K562 (cell line): ENCODE measurements around the gene ZNF691. TPM values are rescaled to one million over a fixed set of nuclear protein-coding genes. Genes with fewer than 3 reads are reported as not detected.
A peak's percentile ranks its signal among the peaks of the same experiment; 100 is the strongest.

Experiments
- ATAC-seq: fragments of 200-7000 bp; cut with Tn5 transposase; 3 replicates; pipeline ENCODE4 v1.9.1; 2020; ENCODE audit warnings: moderate library complexity
- BruUV-seq: library from RNA; stranded (reverse); fragments of 400-500 nt; replicated peaks from 2 replicates; lab custom pipeline; 2021; lab: Mats Ljungman, UMichigan
- CTCF ChIA-PET: fragments of 300-600 bp; formaldehyde crosslinking; extraction: SDS; loops from one replicate; lab custom pipeline; 2021; ENCODE audit warnings: low intra/inter-chr PET ratio; lab: Yijun Ruan, JAX
- POLR2A ChIA-PET: fragments of 300-600, 350-650 bp; sonication (Branson Sonifier 250); formaldehyde crosslinking; extraction: SDS; loops from one replicate; lab custom pipeline; 2021; ENCODE audit warnings: antibody characterized with exemption, inconsistent platforms; lab: Yijun Ruan, JAX
- DNase-seq, 4 experiments: peaks; one replicate each; pipeline versions ENCODE4 v3.0.0 to v3.0.0-alpha.2; 2011 to 2018; ENCODE audit warnings: low spot score in 3 of 4, mixed read lengths in 3 of 4; ENCODE audit errors: extremely low read depth in 1 of 4
- FAIRE-seq: peaks from 2 replicates; lab custom pipeline; 2011; peaks lifted over from hg19 to GRCh38; lab: Jason Lieb, UNC
- H2AFZ ChIP-seq: 2 replicates; pipeline ENCODE4 v1.6.0; 2011; ENCODE audit warnings: low read depth, low read length, control low read depth, inconsistent platforms
- H3K27ac ChIP-seq: fragments of 200-600 bp; 3 replicates; pipeline ENCODE4 v1.8.0; 2011; ENCODE audit warnings: low read depth, mild to moderate bottlenecking, control low read depth, inconsistent platforms, low read length, moderate library complexity, mixed read lengths; ENCODE audit errors: extremely low read depth
- H3K27me3 ChIP-seq, 2 experiments: fragments of 300-600 bp in 1 of 2; 2 replicates in 1 of 2; 3 replicates in 1 of 2; pipeline versions ENCODE4 v1.6.0 to v1.8.0; 2011; ENCODE audit warnings: inconsistent platforms in 2 of 2, low read length in 2 of 2, mild to moderate bottlenecking in 1 of 2, mixed read lengths in 1 of 2, moderate library complexity in 1 of 2; ENCODE audit not compliant: control insufficient read depth in 2 of 2, insufficient read depth in 2 of 2
- H3K36me3 ChIP-seq: fragments of 300-600 bp; 3 replicates; pipeline ENCODE4 v1.8.0; 2011; ENCODE audit warnings: mild to moderate bottlenecking, low read length, inconsistent platforms; ENCODE audit not compliant: control insufficient read depth, insufficient read depth
- H3K4me1 ChIP-seq, 2 experiments: fragments of 200-600 bp in 1 of 2; replicated peaks in 1 of 2; 2 replicates in 1 of 2; 3 replicates in 1 of 2; pipeline versions ENCODE4 v1.5.1 to v1.8.0; 2011; ENCODE audit warnings: inconsistent platforms in 2 of 2, low read length in 2 of 2, mild to moderate bottlenecking in 1 of 2, mixed read lengths in 1 of 2, moderate library complexity in 1 of 2; ENCODE audit not compliant: control insufficient read depth in 2 of 2, insufficient read depth in 2 of 2
- H3K4me2 ChIP-seq: 2 replicates; pipeline ENCODE4 v1.6.1; 2011; ENCODE audit warnings: low read length, control low read depth, inconsistent platforms, mixed read lengths; ENCODE audit not compliant: insufficient read depth
- H3K4me3 ChIP-seq: fragments of 200-600 bp; sonication (generic), shearing (Covaris generic); 2 replicates; pipeline ENCODE4 v1.5.1; 2016; ENCODE audit warnings: control low read depth, inconsistent platforms
- H3K79me2 ChIP-seq: fragments of 200-600 bp; 3 replicates; pipeline ENCODE4 v1.8.0; 2011; ENCODE audit warnings: low read length, inconsistent platforms; ENCODE audit not compliant: control insufficient read depth, insufficient read depth
- H3K9ac ChIP-seq, 2 experiments: 2 replicates each; pipeline versions ENCODE4 v1.6.0 to v1.6.1; 2011; ENCODE audit warnings: low read depth in 2 of 2, low read length in 2 of 2, control low read depth in 1 of 2, inconsistent platforms in 1 of 2, mild to moderate bottlenecking in 1 of 2, mixed read lengths in 1 of 2; ENCODE audit not compliant: insufficient read depth in 1 of 2
- H3K9me1 ChIP-seq: one replicate; pipeline ENCODE4 v1.6.0; 2011; ENCODE audit warnings: inconsistent platforms, mild to moderate bottlenecking, low read length, moderate library complexity; ENCODE audit not compliant: control insufficient read depth, insufficient read depth
- H3K9me3 ChIP-seq: replicated peaks from 2 replicates; pipeline ENCODE4 v1.5.1; 2011; ENCODE audit warnings: low read depth, low read length, inconsistent platforms; ENCODE audit not compliant: control insufficient read depth, insufficient read depth
- H4K20me1 ChIP-seq: replicated peaks from 2 replicates; pipeline ENCODE4 v1.6.1; 2011; ENCODE audit warnings: low read length, inconsistent platforms, mixed read lengths; ENCODE audit not compliant: control insufficient read depth, insufficient read depth
- SPI1 ChIP-seq: IDR thresholded peaks from 2 replicates; pipeline ENCODE4 v1.6.1; 2011; ENCODE audit warnings: low read depth, low read length, control low read depth, borderline replicate concordance
- WGBS: fragments of 100-300 bp; shearing (Covaris generic); methylation state at CpG from one replicate; pipeline ENCODE4 v1.1.6; 2016; ENCODE audit warnings: low coverage, mixed read lengths; ENCODE audit not compliant: insufficient coverage; ENCODE audit errors: missing lambda C conversion rate; 5-methylcytosine and 5-hydroxymethylcytosine counted together
- in situ Hi-C: fragments of 300-500 bp; cut with MboI; formaldehyde crosslinking; loops from 4 replicates; pipeline ENCODE4 v1.15.0; 2018; ENCODE audit warnings: inconsistent platforms, mixed read lengths
- intact Hi-C: fragments of 100-400 bp; cut with micrococcal nuclease; formaldehyde crosslinking; loops from 2 replicates; pipeline ENCODE4 v1.14.2; 2022
- polyA plus RNA-seq, 8 experiments: library from polyadenylated mRNA; depleted of rRNA in 4 of 8; stranded (reverse) in 5 of 8; unstranded in 3 of 8; fragments of >200 nt; fragmentation: Nextera tagmentation in 2 of 8; fragmentation: Illumina TruSeq in 1 of 8; extraction: Ambion mirVana in 2 of 8; extraction: Trizol in 1 of 8; gene quantifications; 2 replicates each; pipeline versions ENCODE4 v1.2.1 to v1.2.3, GENCODE V29; 2011 to 2014; ENCODE audit warnings: inconsistent platforms in 1 of 8, missing spikeins in 1 of 8
- total RNA-seq, 7 experiments: library from RNA; depleted of rRNA in 6 of 7; stranded (reverse); fragments of >200 nt in 6 of 7; fragmentation: Illumina TruSeq in 2 of 7; extraction: Trizol in 2 of 7; gene quantifications; 2 replicates each; pipeline versions ENCODE4 v1.2.1 to v1.2.3, GENCODE V29; 2011 to 2021; ENCODE audit warnings: low replicate concordance in 1 of 7
- TF ChIP-seq, protein P1 (sequence below), 2 experiments: fragments of 450-650 bp in 1 of 2; sonication (generic) in 1 of 2; formaldehyde crosslinking in 1 of 2; IDR thresholded peaks; 2 replicates each; pipeline versions ENCODE4 v1.7.1 to v1.9.0; 2016 to 2022; ENCODE audit warnings: inconsistent platforms in 1 of 2, mild to moderate bottlenecking in 1 of 2, missing genetic modification reagents in 1 of 2

Gene ZNF691
- total and polyA plus RNA-seq, 9 of the 15 experiments (the other 6 are each of a cell fraction or from before 2014, with no cell fraction given), result 10.7 to 30.4 (median 14.8) TPM

- Histone ChIP-seq H3K27ac (no peak overlapping the region), H3K9me3 (no peaks in the 10 kb centered on the region), H3K27me3 (no peaks in the 10 kb centered on the region), H3K9me1 (no peaks in the 10 kb centered on the region), H3K36me3 (no peaks in the 10 kb centered on the region), H4K20me1 (no peaks in the 10 kb centered on the region), H3K4me3 (no peak overlapping the region)
- intact Hi-C loops (no loop called here), in situ Hi-C loops (no loop called here)
- FAIRE-seq, result no peak
- peak; percentile 28; the same call in 1 of the 3 replicates for ATAC-seq
- CTCF ChIA-PET, result no interaction called here
- TF ChIP-seq, protein P1, sequence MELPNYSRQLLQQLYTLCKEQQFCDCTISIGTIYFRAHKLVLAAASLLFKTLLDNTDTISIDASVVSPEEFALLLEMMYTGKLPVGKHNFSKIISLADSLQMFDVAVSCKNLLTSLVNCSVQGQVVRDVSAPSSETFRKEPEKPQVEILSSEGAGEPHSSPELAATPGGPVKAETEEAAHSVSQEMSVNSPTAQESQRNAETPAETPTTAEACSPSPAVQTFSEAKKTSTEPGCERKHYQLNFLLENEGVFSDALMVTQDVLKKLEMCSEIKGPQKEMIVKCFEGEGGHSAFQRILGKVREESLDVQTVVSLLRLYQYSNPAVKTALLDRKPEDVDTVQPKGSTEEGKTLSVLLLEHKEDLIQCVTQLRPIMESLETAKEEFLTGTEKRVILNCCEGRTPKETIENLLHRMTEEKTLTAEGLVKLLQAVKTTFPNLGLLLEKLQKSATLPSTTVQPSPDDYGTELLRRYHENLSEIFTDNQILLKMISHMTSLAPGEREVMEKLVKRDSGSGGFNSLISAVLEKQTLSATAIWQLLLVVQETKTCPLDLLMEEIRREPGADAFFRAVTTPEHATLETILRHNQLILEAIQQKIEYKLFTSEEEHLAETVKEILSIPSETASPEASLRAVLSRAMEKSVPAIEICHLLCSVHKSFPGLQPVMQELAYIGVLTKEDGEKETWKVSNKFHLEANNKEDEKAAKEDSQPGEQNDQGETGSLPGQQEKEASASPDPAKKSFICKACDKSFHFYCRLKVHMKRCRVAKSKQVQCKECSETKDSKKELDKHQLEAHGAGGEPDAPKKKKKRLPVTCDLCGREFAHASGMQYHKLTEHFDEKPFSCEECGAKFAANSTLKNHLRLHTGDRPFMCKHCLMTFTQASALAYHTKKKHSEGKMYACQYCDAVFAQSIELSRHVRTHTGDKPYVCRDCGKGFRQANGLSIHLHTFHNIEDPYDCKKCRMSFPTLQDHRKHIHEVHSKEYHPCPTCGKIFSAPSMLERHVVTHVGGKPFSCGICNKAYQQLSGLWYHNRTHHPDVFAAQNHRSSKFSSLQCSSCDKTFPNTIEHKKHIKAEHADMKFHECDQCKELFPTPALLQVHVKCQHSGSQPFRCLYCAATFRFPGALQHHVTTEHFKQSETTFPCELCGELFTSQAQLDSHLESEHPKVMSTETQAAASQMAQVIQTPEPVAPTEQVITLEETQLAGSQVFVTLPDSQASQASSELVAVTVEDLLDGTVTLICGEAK (IDR thresholded peaks at IDR 0.05), result no peak
- TF ChIP-seq, protein P1 (CRISPR knock-in tag; IDR thresholded peaks at IDR 0.05), result no peak
- no peak for TF ChIP-seq SPI1
- TF ChIP-seq, all 486 proteins: peak for 0
- Histone ChIP-seq H3K9ac (peak overlapping the region in 1 of 2 experiments; percentile 62; a peak in 1 of 4 replicates), H3K4me2 (no peak overlapping the region), H3K79me2 (no peaks in the 10 kb centered on the region), H2AFZ (peak overlapping the region; percentile 17; the same call in 1 of the 2 replicates), H3K4me1 (peaks cover 0 to 8% of the 10 kb centered on the region in 2 experiments; a peak in 4 of 5 replicates)
- DNase-seq, result no peak
- POLR2A ChIA-PET, result interaction anchor here (0.6 kb wide), 1 partner anchor 10 kb away, joined by 3 read pairs; no protein-coding TSS in a partner anchor
- no TSS peak for BruUV-seq
- 43% methylated on average over 5 of the region's 5 CpGs for WGBS
Measured at GRCh38 chr1:42797979-42798378, 48.4 kb upstream of the ZNF691 start.
